ENCODE data around the gene TBC1D22A.
A peak's percentile ranks its signal among the peaks of the same experiment; 100 is the strongest.

TBC1D22A gene

GRCh38 chr22:46795140-46795539, 32.7 kb downstream of the TBC1D22A start:
- intact Hi-C loops (cut with micrococcal nuclease), result no loop called here
- no peak overlapping the region for H3K27ac Mint-ChIP-seq
- peaks cover 52% of the 10 kb centered on the region for H3K4me1 Mint-ChIP-seq (ENCODE audit: low read depth)
- peaks cover 99% of the 10 kb centered on the region for H3K36me3 Mint-ChIP-seq (ENCODE audit: low read depth)
- no peaks in the 10 kb centered on the region for H3K27me3 Mint-ChIP-seq
- no peak overlapping the region for H3K4me3 Mint-ChIP-seq
- no peaks in the 10 kb centered on the region for H3K9me3 Mint-ChIP-seq

DNA sequence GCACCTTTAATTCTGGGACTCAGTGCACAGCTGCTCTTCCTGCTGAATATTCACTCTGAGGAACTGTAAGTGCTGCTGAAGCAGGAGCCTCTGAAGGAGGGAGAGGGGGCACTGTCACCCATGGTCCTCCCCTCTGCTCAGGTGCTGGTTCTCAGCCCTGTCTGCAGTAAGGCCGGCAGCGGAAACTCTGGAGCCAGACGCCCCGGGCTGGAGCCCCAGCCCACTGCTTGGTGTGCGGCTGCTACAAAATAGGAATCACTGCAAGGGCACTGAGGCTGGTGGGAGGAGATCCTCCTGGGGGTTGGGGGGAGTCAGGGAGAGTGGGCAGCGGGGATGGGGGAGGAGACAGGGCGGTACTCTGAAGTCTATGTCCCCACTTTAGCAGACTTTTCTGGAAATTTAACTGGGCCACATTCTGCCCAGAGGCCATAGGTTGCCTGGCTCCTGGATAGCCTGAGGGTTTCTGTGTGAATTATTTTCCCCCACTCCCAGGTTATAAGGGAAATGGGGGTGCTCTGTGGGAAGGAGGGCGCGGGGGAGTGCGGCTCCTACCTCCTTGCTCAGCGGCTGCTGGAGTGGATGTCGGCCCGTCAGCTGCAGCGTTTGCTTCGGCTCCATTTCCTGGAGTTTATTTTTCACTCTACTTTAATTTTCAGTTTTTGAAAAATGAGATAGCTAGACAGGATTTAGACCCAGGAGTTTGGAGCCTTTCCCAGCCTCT, 33.6 kb downstream of the TBC1D22A start:
- Mint-ChIP-seq H3K36me3 (ENCODE audit: low read depth) (peaks cover 99% of the 10 kb centered on the region), H3K4me3 (no peak overlapping the region), H3K27me3 (no peaks in the 10 kb centered on the region), H3K9me3 (no peaks in the 10 kb centered on the region), H3K4me1 (ENCODE audit: low read depth) (peaks cover 52% of the 10 kb centered on the region), H3K27ac (no peak overlapping the region)
- intact Hi-C loops (cut with micrococcal nuclease), result no loop called here

GRCh38 chr22:46796566-46797195, 34.2 kb downstream of the TBC1D22A start:
- H3K36me3 Mint-ChIP-seq (ENCODE audit: low read depth), result peaks cover 99% of the 10 kb centered on the region
- peaks cover 49% of the 10 kb centered on the region for H3K4me1 Mint-ChIP-seq (ENCODE audit: low read depth)
- no peaks in the 10 kb centered on the region for H3K27me3 Mint-ChIP-seq
- H3K4me3 Mint-ChIP-seq, result no peak overlapping the region
- intact Hi-C loops (cut with micrococcal nuclease), result no loop called here
- peak overlapping the region; percentile 71 for H3K27ac Mint-ChIP-seq
- H3K9me3 Mint-ChIP-seq, result no peaks in the 10 kb centered on the region

GRCh38 chr22:46797355-46797754, 34.9 kb downstream of the TBC1D22A start:
- Mint-ChIP-seq H3K4me3 (no peak overlapping the region), H3K27ac (peak overlapping the region; percentile 71), H3K9me3 (no peaks in the 10 kb centered on the region), H3K27me3 (no peaks in the 10 kb centered on the region), H3K36me3 (ENCODE audit: low read depth) (peaks cover 99% of the 10 kb centered on the region), H3K4me1 (ENCODE audit: low read depth) (peaks cover 56% of the 10 kb centered on the region)
- intact Hi-C loops (cut with micrococcal nuclease), result no loop called here

- H3K27ac Mint-ChIP-seq, result peak overlapping the region; percentile 42
- no peaks in the 10 kb centered on the region for H3K9me3 Mint-ChIP-seq
- no peaks in the 10 kb centered on the region for H3K27me3 Mint-ChIP-seq
- H3K36me3 Mint-ChIP-seq (ENCODE audit: low read depth), result peaks cover 99% of the 10 kb centered on the region
- peaks cover 62% of the 10 kb centered on the region for H3K4me1 Mint-ChIP-seq (ENCODE audit: low read depth)
- intact Hi-C loops (cut with micrococcal nuclease), result no loop called here
- no peak overlapping the region for H3K4me3 Mint-ChIP-seq
Observed at GRCh38 chr22:46798041-46798365, 35.6 kb downstream of the TBC1D22A start.

DNA sequence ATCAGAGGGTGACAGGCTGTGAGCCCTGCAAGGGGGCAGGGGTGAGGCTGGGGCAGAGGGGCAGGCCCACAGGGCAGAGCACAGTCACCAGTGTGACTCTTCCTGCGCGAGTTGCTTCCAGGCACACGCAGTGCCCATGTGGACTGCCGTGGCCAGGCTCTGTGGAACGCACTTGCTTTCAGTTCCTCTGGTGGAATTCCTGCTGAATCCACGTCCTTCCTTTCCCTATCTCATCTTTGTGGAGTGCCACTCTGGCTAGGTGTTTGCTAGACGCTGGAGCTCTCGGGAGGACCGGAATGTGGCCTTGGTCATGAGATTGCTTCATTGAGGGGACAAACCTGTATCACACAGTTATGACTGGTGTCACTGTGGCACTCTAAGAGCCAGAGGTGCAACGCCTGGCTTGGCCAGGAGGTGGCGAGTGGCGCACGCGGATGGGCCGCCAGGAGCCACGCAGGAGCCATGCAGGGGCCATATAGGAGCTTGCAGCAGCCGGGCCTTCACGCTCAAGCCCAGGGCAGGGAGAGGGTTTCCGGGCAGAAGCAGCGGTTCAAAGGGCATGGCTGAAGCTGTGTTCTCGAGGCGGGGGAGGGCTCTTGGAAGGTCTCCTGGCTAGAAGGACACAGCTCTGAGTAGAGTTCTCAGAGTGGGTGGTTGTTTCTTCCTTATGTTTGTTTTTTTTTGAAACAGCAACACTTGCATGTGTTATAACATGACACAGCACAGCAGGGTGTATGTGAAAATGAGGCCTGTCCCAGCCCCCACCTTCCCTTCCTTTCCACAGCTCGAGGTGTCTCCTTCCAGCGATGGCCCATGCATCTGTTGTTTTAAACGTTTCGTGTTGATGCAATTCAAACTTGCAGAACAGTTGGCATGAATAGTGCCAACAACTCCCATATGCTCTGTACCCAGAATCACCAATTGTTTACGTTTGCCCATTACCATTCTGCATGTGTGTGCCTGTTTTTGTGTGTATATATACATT, 36.2 kb downstream of the TBC1D22A start:
- Mint-ChIP-seq H3K4me3 (no peak overlapping the region), H3K36me3 (ENCODE audit: low read depth) (peaks cover 99% of the 10 kb centered on the region), H3K27ac (peak overlapping the region; percentile 42)

DNA sequence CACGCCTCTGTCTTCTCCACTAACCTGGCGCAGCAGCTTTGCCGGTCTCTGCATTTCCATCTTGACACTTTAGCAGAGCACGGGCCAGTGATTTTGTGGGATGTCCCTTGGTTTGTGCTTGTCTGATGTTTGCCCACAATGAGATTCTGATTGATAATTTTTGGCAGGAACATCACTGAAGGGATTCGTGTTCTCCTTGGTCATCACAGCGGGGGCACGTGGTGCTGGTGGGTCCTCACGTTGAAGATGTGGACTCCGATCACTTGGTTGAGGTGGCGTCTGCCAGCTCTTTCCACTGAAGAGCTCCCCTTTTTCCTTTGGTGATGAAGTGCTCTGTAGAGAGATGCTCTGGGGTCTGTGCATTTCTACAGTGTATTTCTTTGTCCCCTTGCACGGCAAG, 37.2 kb downstream of the TBC1D22A start:
- Mint-ChIP-seq H3K4me1 (ENCODE audit: low read depth) (peaks cover 64% of the 10 kb centered on the region), H3K4me3 (no peak overlapping the region), H3K9me3 (no peaks in the 10 kb centered on the region), H3K36me3 (ENCODE audit: low read depth) (peaks cover 99% of the 10 kb centered on the region), H3K27me3 (no peaks in the 10 kb centered on the region), H3K27ac (no peak overlapping the region)
- intact Hi-C loops (cut with micrococcal nuclease), result no loop called here

More for the DNA sequence above, 36.2 kb downstream of the TBC1D22A start:
- H3K4me1 Mint-ChIP-seq (ENCODE audit: low read depth), result peaks cover 69% of the 10 kb centered on the region
- H3K9me3 Mint-ChIP-seq, result no peaks in the 10 kb centered on the region
- intact Hi-C loops (cut with micrococcal nuclease), result no loop called here
- H3K27me3 Mint-ChIP-seq, result no peaks in the 10 kb centered on the region

DNA sequence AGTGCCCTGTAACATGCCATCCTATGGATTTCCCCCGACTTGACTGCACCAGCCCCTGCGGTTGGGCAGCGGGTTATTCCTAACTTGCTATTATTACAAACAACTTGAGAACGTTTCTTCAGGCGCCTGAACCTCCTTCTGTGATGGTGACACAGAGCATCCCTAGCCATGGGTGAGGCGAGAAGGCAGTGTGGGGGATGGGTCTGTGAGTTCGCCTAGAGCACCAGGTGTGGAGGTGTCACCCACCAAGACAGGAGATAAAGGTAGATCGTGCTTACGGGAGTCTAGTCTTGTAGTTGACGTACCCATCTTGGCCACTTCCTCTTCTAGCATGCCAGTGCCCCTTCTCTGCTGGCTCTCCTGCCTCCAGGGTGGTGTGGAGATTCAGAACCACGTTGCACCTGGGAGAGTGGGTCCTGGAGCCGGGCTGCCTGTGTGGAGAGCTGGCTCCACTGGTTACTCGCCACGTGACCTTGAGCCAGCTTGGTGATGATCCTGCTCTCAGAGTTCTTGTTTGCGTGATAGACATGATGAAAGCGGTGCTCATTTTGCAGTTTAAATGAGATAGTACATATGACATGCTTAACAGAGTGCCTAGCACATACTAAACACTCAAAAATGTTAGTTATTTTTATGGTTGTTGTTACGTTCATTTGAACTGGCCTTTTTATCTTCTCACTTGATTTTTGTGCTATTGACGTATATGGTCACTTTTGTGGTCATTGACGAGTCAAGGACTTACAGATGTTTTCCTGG, 37.8 kb downstream of the TBC1D22A start:
- intact Hi-C loops (cut with micrococcal nuclease), result no loop called here
- H3K4me1 Mint-ChIP-seq (ENCODE audit: low read depth), result peaks cover 68% of the 10 kb centered on the region
- H3K9me3 Mint-ChIP-seq, result no peaks in the 10 kb centered on the region
- H3K4me3 Mint-ChIP-seq, result no peak overlapping the region
- peaks cover 99% of the 10 kb centered on the region for H3K36me3 Mint-ChIP-seq (ENCODE audit: low read depth)
- H3K27ac Mint-ChIP-seq, result no peak overlapping the region
- no peaks in the 10 kb centered on the region for H3K27me3 Mint-ChIP-seq

GRCh38 chr22:46801331-46801811, 38.9 kb downstream of the TBC1D22A start:
- Mint-ChIP-seq H3K4me3 (no peak overlapping the region), H3K9me3 (no peaks in the 10 kb centered on the region), H3K27me3 (no peaks in the 10 kb centered on the region), H3K27ac (no peak overlapping the region), H3K36me3 (ENCODE audit: low read depth) (peaks cover 99% of the 10 kb centered on the region), H3K4me1 (ENCODE audit: low read depth) (peaks cover 76% of the 10 kb centered on the region)
- intact Hi-C loops (cut with micrococcal nuclease), result no loop called here

DNA sequence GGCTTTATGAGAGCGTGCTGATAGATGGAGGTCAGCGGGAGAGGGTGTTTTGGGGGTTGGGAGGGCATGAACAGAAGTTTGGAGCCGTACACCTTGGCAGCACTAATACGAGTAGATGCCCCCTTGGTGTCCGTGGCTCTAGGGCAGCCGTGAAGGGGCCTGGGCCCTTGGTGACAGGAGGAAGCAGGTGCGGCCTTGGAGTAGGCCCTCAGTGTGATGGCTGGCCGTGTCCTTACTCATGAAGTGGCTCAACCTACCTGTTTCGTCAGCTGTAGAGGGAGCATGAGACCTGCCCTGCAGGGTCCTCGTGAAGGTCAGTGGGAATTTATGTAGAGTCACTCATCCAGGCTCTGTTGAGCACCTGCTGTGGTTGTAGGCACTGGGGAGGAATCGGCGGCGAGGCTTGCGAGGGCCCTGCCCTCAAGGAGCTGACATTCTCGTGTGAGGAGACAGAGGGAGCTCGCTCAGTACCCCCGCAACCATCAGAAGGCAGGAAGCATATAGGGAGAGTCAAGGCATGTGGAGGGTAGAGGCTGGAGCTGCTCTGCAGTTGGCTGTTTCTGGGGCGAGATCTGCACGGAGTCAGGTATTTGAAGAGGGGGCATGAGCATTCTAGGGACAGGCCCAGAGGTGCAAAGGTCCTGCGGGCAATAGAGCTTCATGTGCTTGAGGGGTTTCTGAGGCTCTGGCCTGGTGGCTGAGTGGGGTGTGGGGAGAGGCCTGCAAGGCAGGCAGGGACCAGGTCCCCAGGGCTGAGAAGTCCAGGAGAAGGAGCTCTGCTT, 39.6 kb downstream of the TBC1D22A start:
- Mint-ChIP-seq H3K27ac (peak overlapping the region; percentile 42), H3K27me3 (no peaks in the 10 kb centered on the region), H3K9me3 (no peaks in the 10 kb centered on the region), H3K4me1 (ENCODE audit: low read depth) (peaks cover 72% of the 10 kb centered on the region), H3K4me3 (no peak overlapping the region), H3K36me3 (ENCODE audit: low read depth) (peaks cover 100% of the 10 kb centered on the region)
- intact Hi-C loops (cut with micrococcal nuclease), result loop anchor here (2.0 kb wide), 1 partner anchor 43 kb away; no protein-coding TSS in a partner anchor

- no peak overlapping the region for H3K4me3 Mint-ChIP-seq
- peak overlapping the region; percentile 42 for H3K27ac Mint-ChIP-seq
- intact Hi-C loops (cut with micrococcal nuclease), result loop anchor here (2.0 kb wide), 1 partner anchor 44 kb away; no protein-coding TSS in a partner anchor
- H3K36me3 Mint-ChIP-seq (ENCODE audit: low read depth), result peaks cover 100% of the 10 kb centered on the region
- H3K27me3 Mint-ChIP-seq, result no peaks in the 10 kb centered on the region
- H3K4me1 Mint-ChIP-seq (ENCODE audit: low read depth), result peaks cover 66% of the 10 kb centered on the region
- no peaks in the 10 kb centered on the region for H3K9me3 Mint-ChIP-seq
Observed at GRCh38 chr22:46802608-46803027, 40.2 kb downstream of the TBC1D22A start.

GRCh38 chr22:46803031-46803880, 40.8 kb downstream of the TBC1D22A start:
- Mint-ChIP-seq H3K9me3 (no peaks in the 10 kb centered on the region), H3K4me1 (ENCODE audit: low read depth) (peaks cover 59% of the 10 kb centered on the region), H3K27ac (no peak overlapping the region), H3K27me3 (no peaks in the 10 kb centered on the region), H3K4me3 (no peak overlapping the region), H3K36me3 (ENCODE audit: low read depth) (peaks cover 98% of the 10 kb centered on the region)
- intact Hi-C loops (cut with micrococcal nuclease), result loop anchor here (2.0 kb wide), 1 partner anchor 44 kb away; no protein-coding TSS in a partner anchor
